ENCODE data around the gene PLEKHG2.

DNA sequence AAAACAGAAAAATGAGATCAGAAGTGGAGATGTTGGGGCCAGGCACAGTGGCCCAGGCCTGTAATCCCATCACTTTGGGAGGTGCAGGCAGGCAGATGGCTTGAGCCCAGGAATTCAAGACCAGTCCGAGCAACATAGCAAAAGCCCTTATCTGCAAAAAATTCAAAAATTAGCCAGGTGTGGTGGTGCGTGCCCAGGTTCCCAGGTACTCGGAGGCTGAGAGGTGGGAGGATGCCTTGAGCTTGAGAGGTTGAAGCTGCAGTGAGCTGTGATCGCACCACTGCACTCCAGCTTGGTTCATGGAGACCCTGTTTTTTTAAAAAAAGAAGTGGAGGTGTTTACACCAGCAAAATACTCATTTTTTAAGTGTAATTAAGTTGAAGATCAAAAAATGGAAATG lies 12.4 kb upstream of the PLEKHG2 start:
- TF ChIP-seq CBFA2T3 (IDR thresholded peaks at IDR 0.05), result no peak
- TF ChIP-seq, protein P1, sequence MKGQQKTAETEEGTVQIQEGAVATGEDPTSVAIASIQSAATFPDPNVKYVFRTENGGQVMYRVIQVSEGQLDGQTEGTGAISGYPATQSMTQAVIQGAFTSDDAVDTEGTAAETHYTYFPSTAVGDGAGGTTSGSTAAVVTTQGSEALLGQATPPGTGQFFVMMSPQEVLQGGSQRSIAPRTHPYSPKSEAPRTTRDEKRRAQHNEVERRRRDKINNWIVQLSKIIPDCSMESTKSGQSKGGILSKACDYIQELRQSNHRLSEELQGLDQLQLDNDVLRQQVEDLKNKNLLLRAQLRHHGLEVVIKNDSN (CRISPR knock-in tag; IDR thresholded peaks at IDR 0.05), result no peak
